GM18507 (cell line): Measurements from ENCODE around the gene OTOP1.
"Not testable (repeated sequence)": the region's sequence is repeated elsewhere in the genome, so short reads cannot be mapped to it uniquely, and the experiment has no call there.

Source experiments
- DNase-seq: peaks from one replicate; pipeline ENCODE4 v3.0.0; 2011; ENCODE audit warnings: low read depth; ENCODE audit not compliant: insufficient read length; ENCODE audit errors: extremely low spot score
- FAIRE-seq: peaks from 2 replicates; lab custom pipeline; 2011; peaks lifted over from hg19 to GRCh38; lab: Jason Lieb, UNC

Gene OTOP1

GRCh38 chr4:4226606-4227438 lies at the start of gene OTOP1:
OTOP1 (minus strand) TSS chr4:4226929; CDS start chr4:4226864, 65 bp downstream.
- DNase-seq (no peak), FAIRE-seq (no peak)

GRCh38 chr4:4274226-4274625 lies 47.5 kb upstream of the OTOP1 start:
- no peak for DNase-seq
- no peak for FAIRE-seq

GRCh38 chr4:4271912-4272311 lies 45.2 kb upstream of the OTOP1 start:
- FAIRE-seq (no peak), DNase-seq (no peak)

GRCh38 chr4:4270529-4270928 lies 43.8 kb upstream of the OTOP1 start:
- FAIRE-seq (no peak), DNase-seq (no peak)

- no peak for DNase-seq
- no peak for FAIRE-seq
These were observed 43.1 kb upstream of the OTOP1 start for GRCh38 chr4:4269856-4270255.

GRCh38 chr4:4269331-4269731 lies 42.6 kb upstream of the OTOP1 start:
- FAIRE-seq, result no peak

GRCh38 chr4:4268776-4269175 lies 42.0 kb upstream of the OTOP1 start:
- no peak for DNase-seq
- FAIRE-seq, result no peak

More at GRCh38 chr4:4269331-4269731, 42.6 kb upstream of the OTOP1 start:
- DNase-seq, result no peak

- DNase-seq (no peak), FAIRE-seq (no peak)
These were observed 41.3 kb upstream of the OTOP1 start for GRCh38 chr4:4267981-4268380.

- DNase-seq (no peak), FAIRE-seq (no peak)
These were observed 33.5 kb upstream of the OTOP1 start for GRCh38 chr4:4260185-4260751.

GRCh38 chr4:4259484-4260100 lies 32.9 kb upstream of the OTOP1 start:
- no peak for FAIRE-seq

GRCh38 chr4:4257705-4258104 lies 31.0 kb upstream of the OTOP1 start:
- not testable (repeated sequence) for DNase-seq, FAIRE-seq

More at GRCh38 chr4:4259484-4260100, 32.9 kb upstream of the OTOP1 start:
- no peak for DNase-seq

GRCh38 chr4:4256799-4257198 lies 30.1 kb upstream of the OTOP1 start:
- FAIRE-seq, result no peak

GRCh38 chr4:4254666-4255065 lies 27.9 kb upstream of the OTOP1 start:
- FAIRE-seq, result no peak
- no peak for DNase-seq

More at GRCh38 chr4:4256799-4257198, 30.1 kb upstream of the OTOP1 start:
- no peak for DNase-seq

GRCh38 chr4:4254199-4254598 lies 27.5 kb upstream of the OTOP1 start:
- no peak for DNase-seq
- no peak for FAIRE-seq

GRCh38 chr4:4249866-4250265 lies 23.1 kb upstream of the OTOP1 start:
- no peak for FAIRE-seq
- no peak for DNase-seq

- not testable (repeated sequence) for DNase-seq, FAIRE-seq
These were observed 22.6 kb upstream of the OTOP1 start for GRCh38 chr4:4249342-4249741.

- DNase-seq, result no peak
- no peak for FAIRE-seq
These were observed 22.1 kb upstream of the OTOP1 start for GRCh38 chr4:4248885-4249203.

- peak; percentile 92 for FAIRE-seq
- DNase-seq, result peak; percentile 93
These were observed 21.5 kb upstream of the OTOP1 start, which contains the start of gene TMEM128 for GRCh38 chr4:4248029-4248884. TMEM128 (minus strand) TSS chr4:4248223; CDS start chr4:4248202, 21 bp downstream.

- FAIRE-seq, result no peak
- DNase-seq, result no peak
These were observed 20.9 kb upstream of the OTOP1 start for GRCh38 chr4:4247696-4248028.

GRCh38 chr4:4245172-4245571 lies 18.4 kb upstream of the OTOP1 start:
- FAIRE-seq (no peak), DNase-seq (no peak)
